HepG2 (cell line): Measurements from ENCODE around the gene CD3G. TPM values are rescaled to one million over a fixed set of nuclear protein-coding genes. Genes with fewer than 3 reads are reported as not detected.
A peak's percentile ranks its signal among the peaks of the same experiment; 100 is the strongest.

Experiments used
- JDP2 ChIP-seq: sonication (generic); formaldehyde crosslinking; IDR thresholded peaks from 2 replicates; pipeline ENCODE4 v1.8.1; 2022; ENCODE audit warnings: missing genetic modification reagents, borderline replicate concordance
- KLF11 ChIP-seq: IDR thresholded peaks from 2 replicates; pipeline ENCODE4 v1.6.1; 2016; ENCODE audit warnings: missing compliant biosample characterization
- MAZ ChIP-seq, 2 experiments: sonication (generic) in 1 of 2; formaldehyde crosslinking in 1 of 2; IDR thresholded peaks; 2 replicates each; pipeline versions ENCODE4 v1.5.0 to v1.6.1; 2012 to 2020; ENCODE audit warnings: low read depth in 2 of 2, mild to moderate bottlenecking in 2 of 2, borderline replicate concordance in 1 of 2, improper control_type of control experiment in 1 of 2, low read length in 1 of 2, missing genetic modification reagents in 1 of 2, moderate library complexity in 1 of 2
- MTA3 ChIP-seq: sonication (generic); formaldehyde crosslinking; IDR thresholded peaks from 2 replicates; pipeline ENCODE4 v1.4.0; 2020; ENCODE audit warnings: missing genetic modification reagents
- MTF2 ChIP-seq: sonication (generic); formaldehyde crosslinking; IDR thresholded peaks from 2 replicates; pipeline ENCODE4 v1.5.0; 2020; ENCODE audit warnings: missing genetic modification reagents, borderline replicate concordance
- NFE2L1 ChIP-seq: sonication (generic); formaldehyde crosslinking; IDR thresholded peaks from 2 replicates; pipeline ENCODE4 v1.4.0; 2020; ENCODE audit warnings: missing genetic modification reagents, mild to moderate bottlenecking, borderline replicate concordance
- RBAK ChIP-seq: sonication (generic); formaldehyde crosslinking; IDR thresholded peaks from 2 replicates; pipeline ENCODE4 v1.5.1; 2020; ENCODE audit warnings: mild to moderate bottlenecking, missing genetic modification reagents
- RCOR2 ChIP-seq: IDR thresholded peaks from 2 replicates; pipeline ENCODE4 v1.6.1; 2016; ENCODE audit warnings: missing biosample characterization, missing genetic modification reagents
- SMYD3 ChIP-seq: sonication (generic); formaldehyde crosslinking; IDR thresholded peaks from 2 replicates; pipeline ENCODE4 v1.8.1; 2023; ENCODE audit warnings: mild to moderate bottlenecking, missing genetic modification reagents
- UBTF ChIP-seq: sonication (generic); formaldehyde crosslinking; IDR thresholded peaks from 2 replicates; pipeline ENCODE4 v1.4.0; 2020; ENCODE audit warnings: mild to moderate bottlenecking, missing genetic modification reagents
- YEATS4 ChIP-seq: sonication (generic); formaldehyde crosslinking; IDR thresholded peaks from 2 replicates; pipeline ENCODE4 v1.4.0; 2020; ENCODE audit warnings: missing genetic modification reagents, borderline replicate concordance
- YY1 ChIP-seq: IDR thresholded peaks from 2 replicates; pipeline ENCODE4 v1.6.1; 2011; ENCODE audit warnings: low read length, low read depth, moderate library complexity, mild to moderate bottlenecking; ENCODE audit not compliant: insufficient read depth, insufficient replicate concordance
- ZBTB20 ChIP-seq: sonication (generic); formaldehyde crosslinking; IDR thresholded peaks from 2 replicates; pipeline ENCODE4 v1.8.1; 2023; ENCODE audit warnings: missing genetic modification reagents, low read depth, mild to moderate bottlenecking, borderline replicate concordance
- ZNF180 ChIP-seq: sonication (generic); formaldehyde crosslinking; IDR thresholded peaks from 2 replicates; pipeline ENCODE4 v1.4.0; 2020; ENCODE audit warnings: low read depth, missing genetic modification reagents, borderline replicate concordance
- ZNF441 ChIP-seq: sonication (generic); formaldehyde crosslinking; IDR thresholded peaks from 2 replicates; pipeline ENCODE4 v1.7.0; 2021; ENCODE audit warnings: missing genetic modification reagents, borderline replicate concordance
- ZNF547 ChIP-seq: sonication (generic); formaldehyde crosslinking; IDR thresholded peaks from 2 replicates; pipeline ENCODE4 v1.5.1; 2020; ENCODE audit warnings: mild to moderate bottlenecking, missing genetic modification reagents
- ZNF605 ChIP-seq: sonication (generic); formaldehyde crosslinking; IDR thresholded peaks from 2 replicates; pipeline ENCODE4 v1.8.0; 2022; ENCODE audit warnings: mild to moderate bottlenecking, missing genetic modification reagents
- polyA plus RNA-seq, 8 experiments: library from polyadenylated mRNA; depleted of rRNA in 3 of 8; stranded (reverse) in 7 of 8; unstranded in 1 of 8; fragments of >200 nt; fragmentation: Illumina TruSeq in 4 of 8; extraction: Trizol in 4 of 8; gene quantifications; 2 replicates each; pipeline versions ENCODE4 v1.2.1 to v1.2.3, GENCODE V29; 2011 to 2016; ENCODE audit warnings: low read depth in 4 of 8, missing spikeins in 1 of 8, mixed read lengths in 1 of 8; ENCODE audit not compliant: insufficient read depth in 1 of 8
- total RNA-seq, 5 experiments: library from RNA; depleted of rRNA; stranded (reverse); fragments of >200 nt; fragmentation: Illumina TruSeq; extraction: Trizol; gene quantifications; 2 replicates each; pipeline ENCODE4 v1.2.3, GENCODE V29; 2016; ENCODE audit warnings: low read depth in 1 of 5
- TF ChIP-seq, protein P1 (sequence below): IDR thresholded peaks from 2 replicates; pipeline ENCODE4 v1.6.1; 2016; ENCODE audit warnings: mild to moderate bottlenecking, missing biosample characterization, missing genetic modification reagents
- TF ChIP-seq, protein P2 (sequence below): sonication (generic); formaldehyde crosslinking; IDR thresholded peaks from 2 replicates; pipeline ENCODE4 v1.4.0; 2020; ENCODE audit warnings: missing genetic modification reagents, mild to moderate bottlenecking, borderline replicate concordance
- TF ChIP-seq, protein P3 (sequence below): sonication (generic); formaldehyde crosslinking; IDR thresholded peaks from 2 replicates; pipeline ENCODE4 v1.4.0; 2020; ENCODE audit warnings: missing genetic modification reagents, borderline replicate concordance

Gene CD3G
- total and polyA plus RNA-seq, 2 of the 13 experiments (the other 11 are each of a cell fraction or from before 2014, with no cell fraction given) = not detected

- TF ChIP-seq MAZ (IDR thresholded peaks at IDR 0.05; ENCODE audit: borderline replicate concordance, low read depth, low read length) (no peak), MAZ (CRISPR knock-in tag; IDR thresholded peaks at IDR 0.05; ENCODE audit: low read depth) (peak; percentile 83), NFE2L1 (CRISPR knock-in tag) (0 out of 2 replicates have a peak, but pooled peaks have one; percentile 51), UBTF (CRISPR knock-in tag) (no peak), MTF2 (CRISPR knock-in tag) (no peak), RCOR2 (CRISPR knock-in tag) (0 out of 2 replicates have a peak, but pooled peaks have one; percentile 46), KLF11 (CRISPR knock-in tag) (no peak; the same call in 1 of the 2 replicates), YEATS4 (CRISPR knock-in tag) (peak; percentile 71), ZNF605 (peak; percentile 19; the same call in 1 of the 2 replicates), ZBTB20 (CRISPR knock-in tag) (0 out of 2 replicates have a peak, but pooled peaks have one; percentile 73), JDP2 (CRISPR knock-in tag) (no peak), RBAK (CRISPR knock-in tag) (no peak), ZNF547 (CRISPR knock-in tag) (peak; percentile 69), ZNF180 (CRISPR knock-in tag) (peak; percentile 43; the same call in 1 of the 2 replicates), MTA3 (CRISPR knock-in tag) (no peak), ZNF441 (CRISPR knock-in tag) (no peak; the same call in 1 of the 2 replicates), YY1 (peak; percentile 17), SMYD3 (CRISPR knock-in tag) (peak; percentile 75; the same call in 1 of the 2 replicates)
- TF ChIP-seq, protein P1, sequence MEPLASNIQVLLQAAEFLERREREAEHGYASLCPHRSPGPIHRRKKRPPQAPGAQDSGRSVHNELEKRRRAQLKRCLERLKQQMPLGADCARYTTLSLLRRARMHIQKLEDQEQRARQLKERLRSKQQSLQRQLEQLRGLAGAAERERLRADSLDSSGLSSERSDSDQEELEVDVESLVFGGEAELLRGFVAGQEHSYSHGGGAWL (CRISPR knock-in tag) = peak; percentile 90
- TF ChIP-seq, protein P2, sequence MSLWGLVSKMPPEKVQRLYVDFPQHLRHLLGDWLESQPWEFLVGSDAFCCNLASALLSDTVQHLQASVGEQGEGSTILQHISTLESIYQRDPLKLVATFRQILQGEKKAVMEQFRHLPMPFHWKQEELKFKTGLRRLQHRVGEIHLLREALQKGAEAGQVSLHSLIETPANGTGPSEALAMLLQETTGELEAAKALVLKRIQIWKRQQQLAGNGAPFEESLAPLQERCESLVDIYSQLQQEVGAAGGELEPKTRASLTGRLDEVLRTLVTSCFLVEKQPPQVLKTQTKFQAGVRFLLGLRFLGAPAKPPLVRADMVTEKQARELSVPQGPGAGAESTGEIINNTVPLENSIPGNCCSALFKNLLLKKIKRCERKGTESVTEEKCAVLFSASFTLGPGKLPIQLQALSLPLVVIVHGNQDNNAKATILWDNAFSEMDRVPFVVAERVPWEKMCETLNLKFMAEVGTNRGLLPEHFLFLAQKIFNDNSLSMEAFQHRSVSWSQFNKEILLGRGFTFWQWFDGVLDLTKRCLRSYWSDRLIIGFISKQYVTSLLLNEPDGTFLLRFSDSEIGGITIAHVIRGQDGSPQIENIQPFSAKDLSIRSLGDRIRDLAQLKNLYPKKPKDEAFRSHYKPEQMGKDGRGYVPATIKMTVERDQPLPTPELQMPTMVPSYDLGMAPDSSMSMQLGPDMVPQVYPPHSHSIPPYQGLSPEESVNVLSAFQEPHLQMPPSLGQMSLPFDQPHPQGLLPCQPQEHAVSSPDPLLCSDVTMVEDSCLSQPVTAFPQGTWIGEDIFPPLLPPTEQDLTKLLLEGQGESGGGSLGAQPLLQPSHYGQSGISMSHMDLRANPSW = 0 out of 2 replicates have a peak, but pooled peaks have one; percentile 31
- TF ChIP-seq, protein P3, sequence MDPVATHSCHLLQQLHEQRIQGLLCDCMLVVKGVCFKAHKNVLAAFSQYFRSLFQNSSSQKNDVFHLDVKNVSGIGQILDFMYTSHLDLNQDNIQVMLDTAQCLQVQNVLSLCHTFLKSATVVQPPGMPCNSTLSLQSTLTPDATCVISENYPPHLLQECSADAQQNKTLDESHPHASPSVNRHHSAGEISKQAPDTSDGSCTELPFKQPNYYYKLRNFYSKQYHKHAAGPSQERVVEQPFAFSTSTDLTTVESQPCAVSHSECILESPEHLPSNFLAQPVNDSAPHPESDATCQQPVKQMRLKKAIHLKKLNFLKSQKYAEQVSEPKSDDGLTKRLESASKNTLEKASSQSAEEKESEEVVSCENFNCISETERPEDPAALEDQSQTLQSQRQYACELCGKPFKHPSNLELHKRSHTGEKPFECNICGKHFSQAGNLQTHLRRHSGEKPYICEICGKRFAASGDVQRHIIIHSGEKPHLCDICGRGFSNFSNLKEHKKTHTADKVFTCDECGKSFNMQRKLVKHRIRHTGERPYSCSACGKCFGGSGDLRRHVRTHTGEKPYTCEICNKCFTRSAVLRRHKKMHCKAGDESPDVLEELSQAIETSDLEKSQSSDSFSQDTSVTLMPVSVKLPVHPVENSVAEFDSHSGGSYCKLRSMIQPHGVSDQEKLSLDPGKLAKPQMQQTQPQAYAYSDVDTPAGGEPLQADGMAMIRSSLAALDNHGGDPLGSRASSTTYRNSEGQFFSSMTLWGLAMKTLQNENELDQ (CRISPR knock-in tag) = no peak
Measured at GRCh38 chr11:118359295-118359958, 15.3 kb downstream of the CD3G start, which contains the start of gene UBE4A (continued).
